Sigmoid colon (tissue), 7 donors: ENCODE measurements around the gene BNIP5. TPM values are rescaled to one million over a fixed set of nuclear protein-coding genes. Genes with fewer than 3 reads are reported as not detected.

ENCODE experiments used
- DNase-seq: peaks from one replicate; pipeline ENCODE4 v3.0.0-alpha.2; 2019
- H3K27ac ChIP-seq, 4 donors: fragments of 200-600 bp; sonication (generic); one replicate each; pipeline ENCODE4 v1.5.1; 2016 to 2019; ENCODE audit warnings: mild to moderate bottlenecking in 1 of 4
- H3K27me3 ChIP-seq, 3 donors: fragments of 200-600 bp; sonication (generic); one replicate each; pipeline ENCODE4 v1.5.1; 2019; ENCODE audit warnings: mild to moderate bottlenecking in 1 of 3
- H3K36me3 ChIP-seq, 4 donors: fragments of 200-600 bp; sonication (generic); one replicate each; pipeline ENCODE4 v1.5.1; 2016 to 2019
- H3K4me1 ChIP-seq, 4 donors: fragments of 200-600 bp; sonication (generic); one replicate each; pipeline ENCODE4 v1.5.1; 2017 to 2019
- H3K4me3 ChIP-seq, 4 donors: fragments of 200-600 bp; sonication (generic); one replicate each; pipeline ENCODE4 v1.5.1; 2017 to 2019; ENCODE audit warnings: mild to moderate bottlenecking in 2 of 4, moderate library complexity in 1 of 4
- H3K9me3 ChIP-seq, 4 donors: fragments of 200-600 bp in 3 of 4; sonication (generic) in 3 of 4; one replicate each; pipeline versions ENCODE4 v1.5.1 to v1.6.1; 2013 to 2019
- CTCF ChIP-seq, 4 experiments: fragments of 450-650 bp in 3 of 4; fragments of 200-600 bp in 1 of 4; IDR thresholded peaks; one replicate each; pipeline ENCODE4 v1.5.1; 2016 to 2019; ENCODE audit warnings: antibody characterized with exemption in 4 of 4, mild to moderate bottlenecking in 3 of 4, moderate library complexity in 2 of 4
- EP300 ChIP-seq, 4 donors: sonication (generic); formaldehyde crosslinking; IDR thresholded peaks; one replicate each; pipeline ENCODE4 v1.6.1; 2017; ENCODE audit warnings: antibody characterized with exemption in 4 of 4
- POLR2A ChIP-seq, 2 donors: fragments of 450-650 bp; IDR thresholded peaks; one replicate each; pipeline ENCODE4 v1.6.1; 2016; ENCODE audit warnings: antibody characterized with exemption in 2 of 2, mild to moderate bottlenecking in 2 of 2, moderate library complexity in 2 of 2
- POLR2AphosphoS5 ChIP-seq, 4 donors: sonication (generic); formaldehyde crosslinking; IDR thresholded peaks; one replicate each; pipeline ENCODE4 v1.6.1; 2017; ENCODE audit warnings: antibody characterized with exemption in 4 of 4
- WGBS, 2 donors: extraction: QIAGEN DNeasy Blood & Tissue Kit; methylation state at CpG; one replicate each; pipeline ENCODE4 v1.1.7; 2013; 5-methylcytosine and 5-hydroxymethylcytosine counted together
- intact Hi-C: fragments of 100-400 bp; cut with DNase I; formaldehyde crosslinking; loops from one replicate; pipeline ENCODE4 v1.15.1; 2023
- polyA plus RNA-seq, 3 donors: library from polyadenylated mRNA; stranded (reverse); fragments of 200-250 nt; gene quantifications; one replicate each; pipeline ENCODE4 v1.2.3, GENCODE V29; 2013
- total RNA-seq, 4 donors: library from RNA; depleted of rRNA; stranded (reverse); fragments of >200 nt; gene quantifications; one replicate each; pipeline ENCODE4 v1.1.0, GENCODE V29; 2016
- donor health status: healthy with polysubstance abuse.
- donor health status: Bipolar disorder and iron deficiency.
- donor health status: healthy.

BNIP5 gene
- total RNA-seq (not detected), polyA plus RNA-seq (1 to 10 TPM; 5.5 to 9.0 (median 8.6) TPM)

GRCh38 chr6:36336779-36337241 is at the start of gene BNIP5:
Gene BNIP5 (minus strand): TSS chr6:36336888. CDS start chr6:36330690, 6,198 bp downstream.
- intact Hi-C loops: no loop called here
- Histone ChIP-seq H3K36me3 (no peaks in the 10 kb centered on the region), H3K9me3 (no peaks in the 10 kb centered on the region), H3K4me1 (peaks cover 0 to 9% (median 7%) of the 10 kb centered on the region in 4 donors), H3K27ac (no peak within 1 kb of the TSS), H3K4me3 (no peak within 1 kb of the TSS), H3K27me3 (peaks cover 0 to 34% (median 0%) of the 10 kb centered on the region in 3 donors)
- no peak for DNase-seq
- 12 to 44% methylated on average over 3 of the region's 3 CpGs for WGBS, 2 donors
- TF ChIP-seq POLR2AphosphoS5 (IDR thresholded peaks at IDR 0.05): no peak
- peak in 1 of 2 donors; percentile 37 for TF ChIP-seq POLR2A (IDR thresholded peaks at IDR 0.05)

GRCh38 chr6:36384095-36384494 is 47.4 kb upstream of the BNIP5 start:
- TF ChIP-seq POLR2A (IDR thresholded peaks at IDR 0.05) (no peak), CTCF (IDR thresholded peaks at IDR 0.05) (no peak), POLR2AphosphoS5 (IDR thresholded peaks at IDR 0.05) (no peak), EP300 (IDR thresholded peaks at IDR 0.05) (no peak)
- 81 to 88% methylated on average over 2 of the region's 2 CpGs for WGBS, 2 donors
- DNase-seq: peak; percentile 14
- intact Hi-C loops: no loop called here
- Histone ChIP-seq H3K27me3 (no peaks in the 10 kb centered on the region), H3K4me3 (no peak overlapping the region), H3K4me1 (peaks cover 0 to 23% (median 11%) of the 10 kb centered on the region in 4 donors), H3K9me3 (no peaks in the 10 kb centered on the region), H3K36me3 (no peaks in the 10 kb centered on the region), H3K27ac (no peak overlapping the region)

GRCh38 chr6:36383606-36384005 is 46.9 kb upstream of the BNIP5 start:
- Histone ChIP-seq H3K27ac (no peak overlapping the region), H3K36me3 (no peaks in the 10 kb centered on the region), H3K9me3 (no peaks in the 10 kb centered on the region), H3K4me1 (peaks cover 0 to 23% (median 11%) of the 10 kb centered on the region in 4 donors), H3K27me3 (no peaks in the 10 kb centered on the region), H3K4me3 (no peak overlapping the region)
- intact Hi-C loops: no loop called here
- peak; percentile 34 for DNase-seq
- 82 to 84% methylated on average over 2 of the region's 2 CpGs for WGBS, 2 donors
- TF ChIP-seq EP300 (IDR thresholded peaks at IDR 0.05) (no peak), CTCF (IDR thresholded peaks at IDR 0.05) (no peak), POLR2AphosphoS5 (IDR thresholded peaks at IDR 0.05) (no peak), POLR2A (IDR thresholded peaks at IDR 0.05) (no peak)

- no peaks in the 10 kb centered on the region for H3K27me3 ChIP-seq
These were observed 46.3 kb upstream of the BNIP5 start for GRCh38 chr6:36382976-36383375.

More at GRCh38 chr6:36382976-36383375, 46.3 kb upstream of the BNIP5 start:
- TF ChIP-seq EP300 (IDR thresholded peaks at IDR 0.05) (no peak), POLR2A (IDR thresholded peaks at IDR 0.05) (no peak), POLR2AphosphoS5 (IDR thresholded peaks at IDR 0.05) (no peak), CTCF (IDR thresholded peaks at IDR 0.05) (no peak)
- intact Hi-C loops: no loop called here
- no peak overlapping the region for H3K4me3 ChIP-seq
- no peaks in the 10 kb centered on the region for H3K9me3 ChIP-seq
- H3K27ac ChIP-seq: no peak overlapping the region
- H3K36me3 ChIP-seq: no peaks in the 10 kb centered on the region
- WGBS, 2 donors: 71 to 77% methylated on average over 4 of the region's 4 CpGs
- DNase-seq: peak; percentile 11
- peaks cover 0 to 20% (median 9%) of the 10 kb centered on the region in 4 donors for H3K4me1 ChIP-seq
